Measurements from ENCODE around the gene TIGIT.

Gene TIGIT

GRCh38 chr3:114307832-114308231 is 14.0 kb downstream of the TIGIT start:
- in situ Hi-C loops (cut with HindIII; ENCODE audit: low pct_ligation_motif_present, low pct_unique_long_range_greater_than_20kb, low sequenced_read_pairs) = no loop called here
- DNase-seq = no peak

GRCh38 chr3:114308377-114308776 is 14.5 kb downstream of the TIGIT start:
- DNase-seq = no peak
- in situ Hi-C loops (cut with HindIII; ENCODE audit: low pct_ligation_motif_present, low pct_unique_long_range_greater_than_20kb, low sequenced_read_pairs) = no loop called here

- no peak for DNase-seq
- in situ Hi-C loops (cut with HindIII; ENCODE audit: low pct_ligation_motif_present, low pct_unique_long_range_greater_than_20kb, low sequenced_read_pairs) = no loop called here
Measured at GRCh38 chr3:114308830-114309229, 15.0 kb downstream of the TIGIT start.

DNA sequence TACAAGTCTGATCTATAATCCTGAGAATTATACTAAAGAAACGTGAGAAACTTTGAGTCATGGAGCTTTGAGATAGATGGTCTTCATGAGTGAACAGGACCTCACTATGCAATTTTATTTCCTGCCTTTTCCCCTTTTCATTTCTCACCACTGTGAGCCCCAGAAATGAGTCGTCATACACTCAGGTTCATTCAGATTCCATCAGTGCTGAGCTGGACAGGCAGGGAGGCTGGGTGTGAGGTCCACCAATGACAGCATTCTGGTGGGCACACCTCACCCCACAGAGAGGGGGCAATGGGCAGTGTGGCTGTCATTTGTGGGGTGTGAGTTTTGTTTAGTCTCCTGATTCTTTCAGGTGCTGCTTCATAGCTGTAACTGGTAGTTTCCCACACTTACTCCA is 16.9 kb downstream of the TIGIT start:
- no peak for DNase-seq
- in situ Hi-C loops (cut with HindIII; ENCODE audit: low pct_ligation_motif_present, low pct_unique_long_range_greater_than_20kb, low sequenced_read_pairs) = no loop called here

GRCh38 chr3:114313426-114313825 is 19.6 kb downstream of the TIGIT start:
- in situ Hi-C loops (cut with HindIII; ENCODE audit: low pct_ligation_motif_present, low pct_unique_long_range_greater_than_20kb, low sequenced_read_pairs) = no loop called here
- DNase-seq = no peak

- in situ Hi-C loops (cut with HindIII; ENCODE audit: low pct_ligation_motif_present, low pct_unique_long_range_greater_than_20kb, low sequenced_read_pairs) = no loop called here
- DNase-seq = no peak
Measured at GRCh38 chr3:114314282-114314681, 20.5 kb downstream of the TIGIT start.

GRCh38 chr3:114318295-114318694 is 24.5 kb downstream of the TIGIT start:
- in situ Hi-C loops (cut with HindIII; ENCODE audit: low pct_ligation_motif_present, low pct_unique_long_range_greater_than_20kb, low sequenced_read_pairs) = no loop called here
- no peak for DNase-seq

- no peak for DNase-seq
- in situ Hi-C loops (cut with HindIII; ENCODE audit: low pct_ligation_motif_present, low pct_unique_long_range_greater_than_20kb, low sequenced_read_pairs) = no loop called here
Measured at GRCh38 chr3:114319453-114319852, 25.6 kb downstream of the TIGIT start.

GRCh38 chr3:114320246-114320645 is 26.4 kb downstream of the TIGIT start:
- no peak for DNase-seq
- in situ Hi-C loops (cut with HindIII; ENCODE audit: low pct_ligation_motif_present, low pct_unique_long_range_greater_than_20kb, low sequenced_read_pairs) = no loop called here

DNA sequence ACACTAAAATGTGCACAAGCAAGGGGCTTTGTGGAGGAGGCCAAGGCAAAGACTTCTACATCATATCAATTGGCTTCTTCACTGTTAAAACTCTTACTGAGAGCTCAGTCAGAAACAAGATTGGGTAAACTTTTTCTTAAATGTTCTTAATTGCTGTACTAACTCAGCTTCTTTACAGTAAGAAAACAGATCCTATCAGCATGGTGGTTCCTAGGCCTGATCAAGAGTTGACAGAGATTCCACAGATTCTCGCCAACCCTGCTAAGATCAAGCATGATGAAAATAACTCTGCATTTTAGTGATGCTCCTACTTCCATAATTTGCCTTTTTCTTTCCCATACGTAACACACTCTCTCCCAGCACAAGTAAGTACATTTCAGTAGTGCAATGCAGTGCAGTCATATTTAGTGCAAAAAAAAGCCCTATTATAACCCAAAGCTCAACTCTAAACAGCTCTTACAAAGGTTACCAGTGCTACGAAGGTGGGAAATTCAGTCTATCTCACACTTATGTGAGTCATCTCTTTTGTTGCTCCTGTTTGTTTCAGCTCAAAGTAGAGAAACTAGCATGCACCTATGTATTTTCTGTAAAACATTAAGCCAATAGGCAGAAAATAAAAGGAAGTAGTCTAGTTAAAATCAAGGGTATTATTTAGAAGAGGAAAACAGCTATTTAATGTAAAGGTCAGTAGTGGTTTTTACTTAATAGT is 29.9 kb downstream of the TIGIT start:
- in situ Hi-C loops (cut with HindIII; ENCODE audit: low pct_ligation_motif_present, low pct_unique_long_range_greater_than_20kb, low sequenced_read_pairs) = no loop called here
- DNase-seq = no peak

DNA sequence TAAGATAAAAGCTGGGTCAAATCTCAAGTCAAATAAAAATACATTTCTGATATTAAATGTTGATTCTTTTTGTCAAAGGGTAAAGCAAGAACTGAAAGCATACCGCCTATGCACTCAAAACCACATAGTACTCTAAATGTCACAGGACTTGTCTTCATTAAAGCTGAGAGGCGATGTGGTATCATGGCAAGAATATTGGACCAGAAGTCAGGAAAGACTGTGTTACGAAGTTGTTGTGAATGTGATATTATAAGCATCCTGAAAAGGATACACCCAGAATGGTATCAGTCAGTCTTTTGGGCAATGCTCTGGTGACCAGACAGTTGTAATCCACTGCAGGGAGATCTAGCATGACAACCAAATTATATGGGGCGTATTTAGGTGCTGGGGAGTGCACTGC is 33.8 kb downstream of the TIGIT start:
- DNase-seq = no peak
- in situ Hi-C loops (cut with HindIII; ENCODE audit: low pct_ligation_motif_present, low pct_unique_long_range_greater_than_20kb, low sequenced_read_pairs) = no loop called here

- in situ Hi-C loops (cut with HindIII; ENCODE audit: low pct_ligation_motif_present, low pct_unique_long_range_greater_than_20kb, low sequenced_read_pairs) = no loop called here
- no peak for DNase-seq
Measured at GRCh38 chr3:114328345-114328744, 34.5 kb downstream of the TIGIT start.

- in situ Hi-C loops (cut with HindIII; ENCODE audit: low pct_ligation_motif_present, low pct_unique_long_range_greater_than_20kb, low sequenced_read_pairs) = no loop called here
- no peak for DNase-seq
Measured at GRCh38 chr3:114329823-114330222, 36.0 kb downstream of the TIGIT start.

- DNase-seq = no peak
- in situ Hi-C loops (cut with HindIII; ENCODE audit: low pct_ligation_motif_present, low pct_unique_long_range_greater_than_20kb, low sequenced_read_pairs) = no loop called here
Measured at GRCh38 chr3:114331007-114331406, 37.2 kb downstream of the TIGIT start.

DNA sequence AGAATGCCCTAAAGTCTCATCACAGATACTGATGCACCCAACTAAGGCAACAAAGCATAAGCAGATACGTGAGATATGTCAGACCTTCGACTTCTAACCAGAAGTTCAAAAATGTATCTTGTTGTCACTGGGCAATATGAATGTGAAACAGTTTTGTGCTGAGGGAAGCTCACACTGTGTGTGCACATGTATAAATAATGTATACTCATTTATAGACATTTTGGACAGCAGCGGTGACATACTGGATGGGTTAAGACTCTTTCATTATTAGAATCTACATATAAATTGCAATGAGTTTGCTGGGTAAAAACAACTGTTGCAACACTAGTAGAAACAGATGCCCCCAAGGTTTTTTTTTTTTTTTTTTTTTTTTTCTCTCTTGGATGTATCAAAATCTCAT is 37.9 kb downstream of the TIGIT start:
- DNase-seq = no peak
- in situ Hi-C loops (cut with HindIII; ENCODE audit: low pct_ligation_motif_present, low pct_unique_long_range_greater_than_20kb, low sequenced_read_pairs) = no loop called here

GRCh38 chr3:114332342-114333179 is 38.7 kb downstream of the TIGIT start:
- DNase-seq = no peak
- in situ Hi-C loops (cut with HindIII; ENCODE audit: low pct_ligation_motif_present, low pct_unique_long_range_greater_than_20kb, low sequenced_read_pairs) = no loop called here

- in situ Hi-C loops (cut with HindIII; ENCODE audit: low pct_ligation_motif_present, low pct_unique_long_range_greater_than_20kb, low sequenced_read_pairs) = no loop called here
- DNase-seq = no peak
Measured at GRCh38 chr3:114333180-114333922, 39.5 kb downstream of the TIGIT start.

DNA sequence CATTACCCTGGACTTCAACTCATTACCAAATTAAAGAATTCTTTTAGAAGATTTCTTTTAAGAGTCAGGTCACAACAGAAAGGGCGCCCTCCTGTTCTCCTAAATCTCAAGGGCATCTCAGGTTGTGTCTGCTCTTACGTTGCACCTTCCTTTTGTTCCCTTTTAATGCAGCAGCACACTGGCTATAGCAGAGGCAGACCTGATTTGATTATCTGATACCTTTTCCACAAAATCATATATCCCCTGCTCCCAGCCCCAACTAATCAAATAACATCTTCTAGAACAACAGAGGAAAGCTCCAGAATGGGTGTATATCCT is 40.1 kb downstream of the TIGIT start:
- DNase-seq = no peak
- in situ Hi-C loops (cut with HindIII; ENCODE audit: low pct_ligation_motif_present, low pct_unique_long_range_greater_than_20kb, low sequenced_read_pairs) = no loop called here

- no peak for DNase-seq
- in situ Hi-C loops (cut with HindIII; ENCODE audit: low pct_ligation_motif_present, low pct_unique_long_range_greater_than_20kb, low sequenced_read_pairs) = no loop called here
Measured at GRCh38 chr3:114336122-114336697, 42.4 kb downstream of the TIGIT start.

Data from ACHN (cell line).